Measurements from ENCODE around the gene LIMK2. TPM values are rescaled to one million over a fixed set of nuclear protein-coding genes. Genes with fewer than 3 reads are reported as not detected.

Gene LIMK2
- total RNA-seq, 1 experiment from 2014 or later: 42.8 TPM

DNA sequence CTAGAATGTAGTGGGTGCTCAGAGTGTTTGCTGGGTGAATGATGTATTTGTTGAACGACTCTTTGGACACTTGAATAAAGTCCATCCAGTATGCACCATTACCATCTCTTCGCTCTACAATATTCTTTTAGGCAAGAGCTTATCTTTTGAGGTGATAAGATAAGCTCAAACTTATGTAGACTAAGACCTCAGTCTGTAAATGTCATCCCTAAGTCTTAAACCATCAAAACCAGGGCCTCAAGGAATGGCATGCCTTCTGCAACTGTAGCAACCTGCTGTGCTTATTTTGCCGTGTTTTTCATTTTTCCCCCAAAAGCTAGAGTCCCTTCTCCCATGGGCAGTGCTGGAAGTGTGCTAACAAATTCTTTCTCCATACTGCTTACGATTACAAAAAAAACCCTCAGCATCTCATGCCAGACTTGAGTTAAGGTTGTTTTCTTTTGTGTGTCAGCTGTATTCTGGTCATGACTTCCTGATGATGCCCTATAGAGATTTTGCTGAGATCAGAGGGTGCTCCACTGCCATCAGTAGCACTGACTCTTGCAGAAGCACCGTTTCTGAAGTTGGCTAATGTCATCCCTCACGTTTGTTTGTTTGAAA lies 27.8 kb downstream of the LIMK2 start:
- CTCF ChIA-PET: interaction anchor here (1.1 to 1.5 kb wide), 2 partner anchors 27 to 33 kb away, joined by 3 read pairs; partner anchors contain the start of gene LIMK2
- no peak overlapping the region for H3K4me3 Mint-ChIP-seq
- H3K4me1 Mint-ChIP-seq: peaks cover 20% of the 10 kb centered on the region
- ATAC-seq (no peak), DNase-seq (ENCODE audit: low spot score) (no peak)
- H3K36me3 Mint-ChIP-seq: peaks cover 4% of the 10 kb centered on the region
- H3K27ac Mint-ChIP-seq: no peak overlapping the region
- no peaks in the 10 kb centered on the region for H3K27me3 Mint-ChIP-seq (ENCODE audit: low read depth)
- no peaks in the 10 kb centered on the region for H3K9me3 Mint-ChIP-seq
- POLR2A ChIA-PET: no interaction called here
- TF ChIP-seq, protein P1, sequence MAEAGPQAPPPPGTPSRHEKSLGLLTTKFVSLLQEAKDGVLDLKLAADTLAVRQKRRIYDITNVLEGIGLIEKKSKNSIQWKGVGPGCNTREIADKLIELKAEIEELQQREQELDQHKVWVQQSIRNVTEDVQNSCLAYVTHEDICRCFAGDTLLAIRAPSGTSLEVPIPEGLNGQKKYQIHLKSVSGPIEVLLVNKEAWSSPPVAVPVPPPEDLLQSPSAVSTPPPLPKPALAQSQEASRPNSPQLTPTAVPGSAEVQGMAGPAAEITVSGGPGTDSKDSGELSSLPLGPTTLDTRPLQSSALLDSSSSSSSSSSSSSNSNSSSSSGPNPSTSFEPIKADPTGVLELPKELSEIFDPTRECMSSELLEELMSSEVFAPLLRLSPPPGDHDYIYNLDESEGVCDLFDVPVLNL (CRISPR knock-in tag; IDR thresholded peaks at IDR 0.05; ENCODE audit: borderline replicate concordance, low read depth): no peak
- TF ChIP-seq ZNF423 (CRISPR knock-in tag; IDR thresholded peaks at IDR 0.05) (no peak), JUN (CRISPR knock-in tag; IDR thresholded peaks at IDR 0.05) (no peak), NFATC4 (CRISPR knock-in tag; IDR thresholded peaks at IDR 0.05) (no peak), ELF4 (CRISPR knock-in tag; IDR thresholded peaks at IDR 0.05; ENCODE audit: low read depth) (no peak), FOXP1 (CRISPR knock-in tag; IDR thresholded peaks at IDR 0.05; ENCODE audit: borderline replicate concordance) (no peak), MXD4 (CRISPR knock-in tag; IDR thresholded peaks at IDR 0.05; ENCODE audit: borderline replicate concordance) (no peak), NR1H2 (CRISPR knock-in tag; IDR thresholded peaks at IDR 0.05) (no peak), TEAD1 (CRISPR knock-in tag; IDR thresholded peaks at IDR 0.05) (no peak), ZNF317 (CRISPR knock-in tag; IDR thresholded peaks at IDR 0.05; ENCODE audit: borderline replicate concordance, low read depth) (no peak), SOX15 (CRISPR knock-in tag; IDR thresholded peaks at IDR 0.05) (no peak)
- TF ChIP-seq, protein P2, sequence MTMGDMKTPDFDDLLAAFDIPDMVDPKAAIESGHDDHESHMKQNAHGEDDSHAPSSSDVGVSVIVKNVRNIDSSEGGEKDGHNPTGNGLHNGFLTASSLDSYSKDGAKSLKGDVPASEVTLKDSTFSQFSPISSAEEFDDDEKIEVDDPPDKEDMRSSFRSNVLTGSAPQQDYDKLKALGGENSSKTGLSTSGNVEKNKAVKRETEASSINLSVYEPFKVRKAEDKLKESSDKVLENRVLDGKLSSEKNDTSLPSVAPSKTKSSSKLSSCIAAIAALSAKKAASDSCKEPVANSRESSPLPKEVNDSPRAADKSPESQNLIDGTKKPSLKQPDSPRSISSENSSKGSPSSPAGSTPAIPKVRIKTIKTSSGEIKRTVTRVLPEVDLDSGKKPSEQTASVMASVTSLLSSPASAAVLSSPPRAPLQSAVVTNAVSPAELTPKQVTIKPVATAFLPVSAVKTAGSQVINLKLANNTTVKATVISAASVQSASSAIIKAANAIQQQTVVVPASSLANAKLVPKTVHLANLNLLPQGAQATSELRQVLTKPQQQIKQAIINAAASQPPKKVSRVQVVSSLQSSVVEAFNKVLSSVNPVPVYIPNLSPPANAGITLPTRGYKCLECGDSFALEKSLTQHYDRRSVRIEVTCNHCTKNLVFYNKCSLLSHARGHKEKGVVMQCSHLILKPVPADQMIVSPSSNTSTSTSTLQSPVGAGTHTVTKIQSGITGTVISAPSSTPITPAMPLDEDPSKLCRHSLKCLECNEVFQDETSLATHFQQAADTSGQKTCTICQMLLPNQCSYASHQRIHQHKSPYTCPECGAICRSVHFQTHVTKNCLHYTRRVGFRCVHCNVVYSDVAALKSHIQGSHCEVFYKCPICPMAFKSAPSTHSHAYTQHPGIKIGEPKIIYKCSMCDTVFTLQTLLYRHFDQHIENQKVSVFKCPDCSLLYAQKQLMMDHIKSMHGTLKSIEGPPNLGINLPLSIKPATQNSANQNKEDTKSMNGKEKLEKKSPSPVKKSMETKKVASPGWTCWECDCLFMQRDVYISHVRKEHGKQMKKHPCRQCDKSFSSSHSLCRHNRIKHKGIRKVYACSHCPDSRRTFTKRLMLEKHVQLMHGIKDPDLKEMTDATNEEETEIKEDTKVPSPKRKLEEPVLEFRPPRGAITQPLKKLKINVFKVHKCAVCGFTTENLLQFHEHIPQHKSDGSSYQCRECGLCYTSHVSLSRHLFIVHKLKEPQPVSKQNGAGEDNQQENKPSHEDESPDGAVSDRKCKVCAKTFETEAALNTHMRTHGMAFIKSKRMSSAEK (CRISPR knock-in tag; IDR thresholded peaks at IDR 0.05; ENCODE audit: borderline replicate concordance): no peak
- TF ChIP-seq, protein P3, sequence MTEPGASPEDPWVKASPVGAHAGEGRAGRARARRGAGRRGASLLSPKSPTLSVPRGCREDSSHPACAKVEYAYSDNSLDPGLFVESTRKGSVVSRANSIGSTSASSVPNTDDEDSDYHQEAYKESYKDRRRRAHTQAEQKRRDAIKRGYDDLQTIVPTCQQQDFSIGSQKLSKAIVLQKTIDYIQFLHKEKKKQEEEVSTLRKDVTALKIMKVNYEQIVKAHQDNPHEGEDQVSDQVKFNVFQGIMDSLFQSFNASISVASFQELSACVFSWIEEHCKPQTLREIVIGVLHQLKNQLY (CRISPR knock-in tag; IDR thresholded peaks at IDR 0.05): no peak
- TF ChIP-seq, protein P4, sequence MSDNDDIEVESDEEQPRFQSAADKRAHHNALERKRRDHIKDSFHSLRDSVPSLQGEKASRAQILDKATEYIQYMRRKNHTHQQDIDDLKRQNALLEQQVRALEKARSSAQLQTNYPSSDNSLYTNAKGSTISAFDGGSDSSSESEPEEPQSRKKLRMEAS (CRISPR knock-in tag; IDR thresholded peaks at IDR 0.05): no peak
- TF ChIP-seq, protein P5, sequence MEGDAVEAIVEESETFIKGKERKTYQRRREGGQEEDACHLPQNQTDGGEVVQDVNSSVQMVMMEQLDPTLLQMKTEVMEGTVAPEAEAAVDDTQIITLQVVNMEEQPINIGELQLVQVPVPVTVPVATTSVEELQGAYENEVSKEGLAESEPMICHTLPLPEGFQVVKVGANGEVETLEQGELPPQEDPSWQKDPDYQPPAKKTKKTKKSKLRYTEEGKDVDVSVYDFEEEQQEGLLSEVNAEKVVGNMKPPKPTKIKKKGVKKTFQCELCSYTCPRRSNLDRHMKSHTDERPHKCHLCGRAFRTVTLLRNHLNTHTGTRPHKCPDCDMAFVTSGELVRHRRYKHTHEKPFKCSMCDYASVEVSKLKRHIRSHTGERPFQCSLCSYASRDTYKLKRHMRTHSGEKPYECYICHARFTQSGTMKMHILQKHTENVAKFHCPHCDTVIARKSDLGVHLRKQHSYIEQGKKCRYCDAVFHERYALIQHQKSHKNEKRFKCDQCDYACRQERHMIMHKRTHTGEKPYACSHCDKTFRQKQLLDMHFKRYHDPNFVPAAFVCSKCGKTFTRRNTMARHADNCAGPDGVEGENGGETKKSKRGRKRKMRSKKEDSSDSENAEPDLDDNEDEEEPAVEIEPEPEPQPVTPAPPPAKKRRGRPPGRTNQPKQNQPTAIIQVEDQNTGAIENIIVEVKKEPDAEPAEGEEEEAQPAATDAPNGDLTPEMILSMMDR (IDR thresholded peaks at IDR 0.05): no peak
- TF ChIP-seq, protein P6, sequence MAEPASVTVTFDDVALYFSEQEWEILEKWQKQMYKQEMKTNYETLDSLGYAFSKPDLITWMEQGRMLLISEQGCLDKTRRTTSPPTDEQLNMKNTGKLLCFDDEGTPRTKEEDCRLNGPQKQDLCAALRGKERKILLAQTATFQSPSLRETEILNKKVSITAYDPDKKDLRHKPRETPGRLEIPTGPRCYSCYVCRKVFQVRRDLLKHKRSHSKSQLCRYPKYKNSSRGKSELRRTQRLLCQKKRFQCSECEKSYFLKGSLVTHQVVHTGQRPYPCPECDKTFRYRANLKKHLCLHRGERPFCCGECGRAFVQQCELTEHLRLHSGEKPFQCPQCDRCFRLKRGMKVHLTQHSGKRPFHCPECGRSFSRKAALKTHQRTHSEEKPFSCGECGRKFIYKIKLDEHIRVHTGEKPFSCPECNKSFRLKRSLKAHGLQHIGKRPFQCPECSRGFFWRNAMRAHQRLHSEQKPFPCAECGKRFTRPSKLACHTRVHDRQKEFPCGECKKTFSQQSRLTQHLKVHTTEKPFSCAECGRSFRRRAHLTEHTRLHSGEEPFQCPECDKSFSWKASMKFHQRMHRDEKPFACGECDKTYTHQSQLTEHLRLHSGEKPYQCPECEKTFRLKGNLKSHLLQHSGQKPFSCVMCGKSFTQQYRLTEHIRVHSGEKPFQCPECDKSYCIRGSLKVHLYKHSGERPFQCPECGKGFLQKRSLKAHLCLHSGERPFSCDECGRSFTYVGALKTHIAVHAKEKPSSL (CRISPR knock-in tag; conservative IDR thresholded peaks at IDR 0.05): no peak
- TF ChIP-seq, protein P7, sequence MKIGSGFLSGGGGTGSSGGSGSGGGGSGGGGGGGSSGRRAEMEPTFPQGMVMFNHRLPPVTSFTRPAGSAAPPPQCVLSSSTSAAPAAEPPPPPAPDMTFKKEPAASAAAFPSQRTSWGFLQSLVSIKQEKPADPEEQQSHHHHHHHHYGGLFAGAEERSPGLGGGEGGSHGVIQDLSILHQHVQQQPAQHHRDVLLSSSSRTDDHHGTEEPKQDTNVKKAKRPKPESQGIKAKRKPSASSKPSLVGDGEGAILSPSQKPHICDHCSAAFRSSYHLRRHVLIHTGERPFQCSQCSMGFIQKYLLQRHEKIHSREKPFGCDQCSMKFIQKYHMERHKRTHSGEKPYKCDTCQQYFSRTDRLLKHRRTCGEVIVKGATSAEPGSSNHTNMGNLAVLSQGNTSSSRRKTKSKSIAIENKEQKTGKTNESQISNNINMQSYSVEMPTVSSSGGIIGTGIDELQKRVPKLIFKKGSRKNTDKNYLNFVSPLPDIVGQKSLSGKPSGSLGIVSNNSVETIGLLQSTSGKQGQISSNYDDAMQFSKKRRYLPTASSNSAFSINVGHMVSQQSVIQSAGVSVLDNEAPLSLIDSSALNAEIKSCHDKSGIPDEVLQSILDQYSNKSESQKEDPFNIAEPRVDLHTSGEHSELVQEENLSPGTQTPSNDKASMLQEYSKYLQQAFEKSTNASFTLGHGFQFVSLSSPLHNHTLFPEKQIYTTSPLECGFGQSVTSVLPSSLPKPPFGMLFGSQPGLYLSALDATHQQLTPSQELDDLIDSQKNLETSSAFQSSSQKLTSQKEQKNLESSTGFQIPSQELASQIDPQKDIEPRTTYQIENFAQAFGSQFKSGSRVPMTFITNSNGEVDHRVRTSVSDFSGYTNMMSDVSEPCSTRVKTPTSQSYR (CRISPR knock-in tag; IDR thresholded peaks at IDR 0.05): no peak
- TF ChIP-seq, protein P8, sequence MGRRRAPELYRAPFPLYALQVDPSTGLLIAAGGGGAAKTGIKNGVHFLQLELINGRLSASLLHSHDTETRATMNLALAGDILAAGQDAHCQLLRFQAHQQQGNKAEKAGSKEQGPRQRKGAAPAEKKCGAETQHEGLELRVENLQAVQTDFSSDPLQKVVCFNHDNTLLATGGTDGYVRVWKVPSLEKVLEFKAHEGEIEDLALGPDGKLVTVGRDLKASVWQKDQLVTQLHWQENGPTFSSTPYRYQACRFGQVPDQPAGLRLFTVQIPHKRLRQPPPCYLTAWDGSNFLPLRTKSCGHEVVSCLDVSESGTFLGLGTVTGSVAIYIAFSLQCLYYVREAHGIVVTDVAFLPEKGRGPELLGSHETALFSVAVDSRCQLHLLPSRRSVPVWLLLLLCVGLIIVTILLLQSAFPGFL (CRISPR knock-in tag; IDR thresholded peaks at IDR 0.05; ENCODE audit: borderline replicate concordance): no peak
- TF ChIP-seq, protein P9, sequence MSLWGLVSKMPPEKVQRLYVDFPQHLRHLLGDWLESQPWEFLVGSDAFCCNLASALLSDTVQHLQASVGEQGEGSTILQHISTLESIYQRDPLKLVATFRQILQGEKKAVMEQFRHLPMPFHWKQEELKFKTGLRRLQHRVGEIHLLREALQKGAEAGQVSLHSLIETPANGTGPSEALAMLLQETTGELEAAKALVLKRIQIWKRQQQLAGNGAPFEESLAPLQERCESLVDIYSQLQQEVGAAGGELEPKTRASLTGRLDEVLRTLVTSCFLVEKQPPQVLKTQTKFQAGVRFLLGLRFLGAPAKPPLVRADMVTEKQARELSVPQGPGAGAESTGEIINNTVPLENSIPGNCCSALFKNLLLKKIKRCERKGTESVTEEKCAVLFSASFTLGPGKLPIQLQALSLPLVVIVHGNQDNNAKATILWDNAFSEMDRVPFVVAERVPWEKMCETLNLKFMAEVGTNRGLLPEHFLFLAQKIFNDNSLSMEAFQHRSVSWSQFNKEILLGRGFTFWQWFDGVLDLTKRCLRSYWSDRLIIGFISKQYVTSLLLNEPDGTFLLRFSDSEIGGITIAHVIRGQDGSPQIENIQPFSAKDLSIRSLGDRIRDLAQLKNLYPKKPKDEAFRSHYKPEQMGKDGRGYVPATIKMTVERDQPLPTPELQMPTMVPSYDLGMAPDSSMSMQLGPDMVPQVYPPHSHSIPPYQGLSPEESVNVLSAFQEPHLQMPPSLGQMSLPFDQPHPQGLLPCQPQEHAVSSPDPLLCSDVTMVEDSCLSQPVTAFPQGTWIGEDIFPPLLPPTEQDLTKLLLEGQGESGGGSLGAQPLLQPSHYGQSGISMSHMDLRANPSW (CRISPR knock-in tag; conservative IDR thresholded peaks at IDR 0.05; ENCODE audit: low read depth): no peak
